Thyroid gland (tissue), 4 donors: ENCODE measurements around the gene LRRC74B. TPM values are rescaled to one million over a fixed set of nuclear protein-coding genes. Genes with fewer than 3 reads are reported as not detected.
"Not testable (repeated sequence)": the region's sequence is repeated elsewhere in the genome, so short reads cannot be mapped to it uniquely, and the experiment has no call there.

ENCODE experiments used
- DNase-seq, 2 donors: peaks; one replicate each; pipeline ENCODE4 v3.0.0-alpha.2; 2019
- H3K27ac ChIP-seq, 3 donors: fragments of 200-600 bp; sonication (generic); 1 replicate in 2 of 3; 2 replicates in 1 of 3; pipeline ENCODE4 v1.5.1; 2016 to 2019; ENCODE audit warnings: mild to moderate bottlenecking in 1 of 3, moderate library complexity in 1 of 3
- H3K27me3 ChIP-seq: fragments of 200-600 bp; sonication (generic); one replicate; pipeline ENCODE4 v1.5.1; 2019
- H3K36me3 ChIP-seq, 2 donors: fragments of 200-600 bp; sonication (generic); one replicate each; pipeline ENCODE4 v1.5.1; 2016 to 2019
- H3K4me1 ChIP-seq, 2 donors: fragments of 200-600 bp; sonication (generic); one replicate each; pipeline ENCODE4 v1.5.1; 2017 to 2019
- H3K4me3 ChIP-seq, 3 donors: fragments of 200-600 bp; sonication (generic); replicated peaks in 1 of 3; 1 replicate in 2 of 3; 2 replicates in 1 of 3; pipeline ENCODE4 v1.5.1; 2016; ENCODE audit warnings: mild to moderate bottlenecking in 1 of 3
- H3K9me3 ChIP-seq: fragments of 200-600 bp; sonication (generic); one replicate; pipeline ENCODE4 v1.5.1; 2017
- CTCF ChIP-seq, 6 experiments: fragments of 200-600 bp in 3 of 6; fragments of 450-650 bp in 3 of 6; sonication (generic) in 3 of 6; IDR thresholded peaks; one replicate each; pipeline ENCODE4 v1.5.1; 2016 to 2019; ENCODE audit warnings: antibody characterized with exemption in 6 of 6, mild to moderate bottlenecking in 2 of 6, inconsistent platforms in 1 of 6, moderate library complexity in 1 of 6
- POLR2A ChIP-seq, 2 donors: fragments of 450-650 bp; IDR thresholded peaks; one replicate each; pipeline ENCODE4 v1.6.1; 2017; ENCODE audit warnings: antibody characterized with exemption in 2 of 2, mild to moderate bottlenecking in 2 of 2, moderate library complexity in 1 of 2
- WGBS, 2 donors: methylation state at CpG; one replicate each; pipeline ENCODE4 v1.1.5; 2017; 5-methylcytosine and 5-hydroxymethylcytosine counted together
- intact Hi-C: fragments of 100-400 bp; cut with DNase I; formaldehyde crosslinking; loops from one replicate; pipeline ENCODE4 v1.15.1; 2023
- total RNA-seq, 4 donors: library from RNA; depleted of rRNA; stranded (reverse); fragments of >200 nt; gene quantifications; one replicate each; pipeline ENCODE4 v1.2.3, GENCODE V29; 2016

Gene LRRC74B
- total RNA-seq, 4 donors from 2014 or later: not detected

- intact Hi-C loops: no loop called here
- DNase-seq: no peak
- Histone ChIP-seq H3K36me3 (no peaks in the 10 kb centered on the region), H3K4me1 (peaks cover 7 to 12% of the 10 kb centered on the region in 2 donors), H3K27ac (no peak overlapping the region), H3K4me3 (no peak overlapping the region), H3K9me3 (no peaks in the 10 kb centered on the region), H3K27me3 (no peaks in the 10 kb centered on the region)
- TF ChIP-seq CTCF (IDR thresholded peaks at IDR 0.05): no peak
- 79 to 88% methylated on average over 7 of the region's 7 CpGs for WGBS, 2 donors
Observed at GRCh38 chr22:21047730-21048129, 2.0 kb downstream of the LRRC74B start.

GRCh38 chr22:21048448-21048847 is 2.7 kb downstream of the LRRC74B start:
- H3K4me3 ChIP-seq, intact Hi-C loops, H3K9me3 ChIP-seq, H3K27ac ChIP-seq, H3K27me3 ChIP-seq, H3K36me3 ChIP-seq, DNase-seq: not testable (repeated sequence)
- 68 to 75% methylated on average over 1 to 5 of the region's 5 CpGs for WGBS, 2 donors
- peaks cover 7 to 12% of the 10 kb centered on the region in 2 donors for H3K4me1 ChIP-seq

- H3K4me1 ChIP-seq: peaks cover 7 to 12% of the 10 kb centered on the region in 2 donors
- H3K27me3 ChIP-seq, DNase-seq, H3K9me3 ChIP-seq, intact Hi-C loops, H3K27ac ChIP-seq, H3K4me3 ChIP-seq, H3K36me3 ChIP-seq: not testable (repeated sequence)
- WGBS, 2 donors: 100% methylated on average over 2 of the region's 12 CpGs; no CpG with 5 or more reads in 1 of the 2 donors
Observed at GRCh38 chr22:21048965-21049364, 3.2 kb downstream of the LRRC74B start.

GRCh38 chr22:21051145-21051830 is 5.5 kb downstream of the LRRC74B start:
- Histone ChIP-seq H3K9me3 (no peaks in the 10 kb centered on the region), H3K4me1 (no peaks in the 10 kb centered on the region), H3K36me3 (no peaks in the 10 kb centered on the region), H3K27me3 (no peaks in the 10 kb centered on the region), H3K4me3 (no peak overlapping the region), H3K27ac (no peak overlapping the region)
- 84 to 87% methylated on average over 9 of the region's 9 CpGs for WGBS, 2 donors
- intact Hi-C loops: no loop called here
- no peak for DNase-seq
- TF ChIP-seq CTCF (IDR thresholded peaks at IDR 0.05) (no peak), POLR2A (IDR thresholded peaks at IDR 0.05) (no peak)

- Histone ChIP-seq H3K36me3 (no peaks in the 10 kb centered on the region), H3K27ac (no peak overlapping the region), H3K4me3 (no peak overlapping the region), H3K9me3 (no peaks in the 10 kb centered on the region), H3K4me1 (no peaks in the 10 kb centered on the region), H3K27me3 (no peaks in the 10 kb centered on the region)
- intact Hi-C loops: no loop called here
- TF ChIP-seq POLR2A (IDR thresholded peaks at IDR 0.05) (no peak), CTCF (IDR thresholded peaks at IDR 0.05) (no peak)
- DNase-seq: no peak
- WGBS, 2 donors: 62 to 72% methylated on average over 8 of the region's 8 CpGs
Observed at GRCh38 chr22:21051831-21052400, 6.2 kb downstream of the LRRC74B start.

GRCh38 chr22:21052715-21053459 is 7.1 kb downstream of the LRRC74B start:
- WGBS, 2 donors: 79 to 86% methylated on average over 6 to 8 of the region's 8 CpGs
- DNase-seq: no peak
- no peaks in the 10 kb centered on the region for H3K36me3 ChIP-seq
- H3K9me3 ChIP-seq: no peaks in the 10 kb centered on the region
- H3K27ac ChIP-seq: no peak overlapping the region
- intact Hi-C loops: no loop called here
- H3K4me1 ChIP-seq: no peaks in the 10 kb centered on the region
- H3K4me3 ChIP-seq: no peak overlapping the region
- no peaks in the 10 kb centered on the region for H3K27me3 ChIP-seq
- TF ChIP-seq CTCF (IDR thresholded peaks at IDR 0.05) (no peak), POLR2A (IDR thresholded peaks at IDR 0.05) (no peak)
